ENCODE data around the gene CCNDBP1. TPM values are rescaled to one million over a fixed set of nuclear protein-coding genes. Genes with fewer than 3 reads are reported as not detected.

CCNDBP1 gene
- total RNA-seq: 25.8 and 55.2 TPM in 2 replicates

GRCh38 chr15:43185157-43186002 is at the start of gene CCNDBP1:
CCNDBP1 (plus strand) TSS chr15:43185403; CDS start chr15:43185499, 96 bp downstream.

DNA sequence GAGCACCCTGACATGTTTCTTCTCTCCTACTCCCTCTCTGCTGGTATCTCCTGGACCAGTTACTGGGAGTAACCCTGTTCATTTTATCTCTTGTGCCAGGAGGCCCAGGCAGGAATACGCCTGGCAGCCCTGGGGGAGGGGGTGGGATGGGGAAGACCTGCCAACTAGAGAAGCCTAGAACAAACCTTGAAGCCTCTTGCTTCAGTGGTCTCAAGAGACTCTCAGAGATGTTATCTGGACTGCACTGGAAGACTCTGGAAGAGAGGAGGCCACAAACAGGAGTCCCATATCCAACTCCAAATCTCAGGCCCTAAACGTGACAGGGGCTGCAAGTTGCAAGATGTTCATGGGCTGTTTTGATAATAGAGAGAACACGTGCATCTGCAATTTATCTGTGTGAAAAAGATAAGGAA is 35.8 kb downstream of the CCNDBP1 start, which contains the start of gene EPB42:
Gene EPB42, minus strand, starts transcription at position 28 of the 413 bp plus-strand sequence. CDS start 193 bp downstream, outside the sequence.

Other genes with a start within 250 kb of the CCNDBP1 start
- 10.8 and 18.8 TPM in 2 replicates for gene UBR1, start 79.4 kb upstream of the CCNDBP1 start, total RNA-seq
- 2.0 and 3.5 TPM in 2 replicates for gene TMEM62, start 51.8 kb upstream of the CCNDBP1 start, total RNA-seq
- gene EPB42, start 35.6 kb downstream of the CCNDBP1 start, total RNA-seq: not detected in 2 replicates
- not detected in 2 replicates for gene TGM5, start 81.5 kb downstream of the CCNDBP1 start, total RNA-seq
- gene TGM7, start 116.9 kb downstream of the CCNDBP1 start, total RNA-seq: not detected in 2 replicates
- 3.1 and 6.5 TPM in 2 replicates for gene LCMT2, start 145.2 kb downstream of the CCNDBP1 start, total RNA-seq
- 9.5 and 12.8 TPM in 2 replicates for gene ZSCAN29, start 185.6 kb downstream of the CCNDBP1 start, total RNA-seq
- gene TUBGCP4, start 185.7 kb downstream of the CCNDBP1 start, total RNA-seq: 8.6 and 14.2 TPM in 2 replicates